Measurements from ENCODE around the gene WDR83. TPM values are rescaled to one million over a fixed set of nuclear protein-coding genes. Genes with fewer than 3 reads are reported as not detected.

Gene WDR83
- total and polyA plus RNA-seq, 2 experiments from 2014 or later, result 12.5 to 18.5 TPM

DNA sequence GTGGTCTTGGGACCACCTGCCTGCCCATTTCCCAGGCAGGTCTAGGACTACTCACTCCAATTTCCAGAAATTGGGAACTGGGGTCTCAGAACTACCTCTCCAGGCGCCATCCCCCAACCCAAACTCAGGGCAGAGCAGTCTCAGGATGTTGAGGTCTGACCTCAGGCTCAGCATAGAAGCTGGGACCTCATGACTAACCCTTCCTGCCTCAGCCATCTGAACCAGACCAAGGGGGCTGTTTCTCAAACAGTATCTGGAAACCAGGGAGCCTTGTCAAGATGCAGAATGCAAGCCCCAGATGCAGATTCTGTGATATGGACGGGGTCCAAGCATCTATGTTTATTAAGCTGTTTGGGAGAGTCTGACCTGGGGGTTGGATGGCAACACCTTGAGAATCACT, 28.5 kb downstream of the WDR83 start:
- Histone ChIP-seq H3K4me3 (no peak overlapping the region; the same call in 1 of the 2 replicates), H3K79me2 (replicated peaks; ENCODE audit: insufficient read depth) (no peaks in the 10 kb centered on the region), H3F3A (replicated peaks; ENCODE audit: low read depth) (peaks cover 30% of the 10 kb centered on the region), H3K27ac (ENCODE audit: low read depth) (no peak overlapping the region), H3K9me2 (ENCODE audit: insufficient read depth) (no peaks in the 10 kb centered on the region), H2AFZ (no peak overlapping the region), H3K4me2 (peak overlapping the region; percentile 78; the same call in 1 of the 2 replicates), H3K27me3 (ENCODE audit: insufficient read depth) (no peaks in the 10 kb centered on the region), H4K20me1 (replicated peaks; ENCODE audit: insufficient read depth) (0 out of 2 replicates have a peak, but pooled peaks cover 4% of the 10 kb centered on the region), H3K4me1 (ENCODE audit: insufficient read depth) (0 out of 2 replicates have a peak, but pooled peaks cover 4% of the 10 kb centered on the region), H3K36me3 (ENCODE audit: insufficient read depth) (peaks cover 6% of the 10 kb centered on the region; the same call in 1 of the 2 replicates)
- H3K4me3 Mint-ChIP-seq, result no peak overlapping the region; the same call in 2 of the 3 replicates
- ATAC-seq, result no peak
- DNase-seq (ENCODE audit: low spot score), result no peak
- peaks cover 5% of the 10 kb centered on the region for H3K4me1 Mint-ChIP-seq
- H3K9me3 Mint-ChIP-seq, result no peaks in the 10 kb centered on the region; the same call in 2 of the 3 replicates
- TF ChIP-seq EZH2phosphoT487 (IDR thresholded peaks at IDR 0.05; ENCODE audit: unreplicated experiment), result no peak
- TF ChIP-seq, protein P1, sequence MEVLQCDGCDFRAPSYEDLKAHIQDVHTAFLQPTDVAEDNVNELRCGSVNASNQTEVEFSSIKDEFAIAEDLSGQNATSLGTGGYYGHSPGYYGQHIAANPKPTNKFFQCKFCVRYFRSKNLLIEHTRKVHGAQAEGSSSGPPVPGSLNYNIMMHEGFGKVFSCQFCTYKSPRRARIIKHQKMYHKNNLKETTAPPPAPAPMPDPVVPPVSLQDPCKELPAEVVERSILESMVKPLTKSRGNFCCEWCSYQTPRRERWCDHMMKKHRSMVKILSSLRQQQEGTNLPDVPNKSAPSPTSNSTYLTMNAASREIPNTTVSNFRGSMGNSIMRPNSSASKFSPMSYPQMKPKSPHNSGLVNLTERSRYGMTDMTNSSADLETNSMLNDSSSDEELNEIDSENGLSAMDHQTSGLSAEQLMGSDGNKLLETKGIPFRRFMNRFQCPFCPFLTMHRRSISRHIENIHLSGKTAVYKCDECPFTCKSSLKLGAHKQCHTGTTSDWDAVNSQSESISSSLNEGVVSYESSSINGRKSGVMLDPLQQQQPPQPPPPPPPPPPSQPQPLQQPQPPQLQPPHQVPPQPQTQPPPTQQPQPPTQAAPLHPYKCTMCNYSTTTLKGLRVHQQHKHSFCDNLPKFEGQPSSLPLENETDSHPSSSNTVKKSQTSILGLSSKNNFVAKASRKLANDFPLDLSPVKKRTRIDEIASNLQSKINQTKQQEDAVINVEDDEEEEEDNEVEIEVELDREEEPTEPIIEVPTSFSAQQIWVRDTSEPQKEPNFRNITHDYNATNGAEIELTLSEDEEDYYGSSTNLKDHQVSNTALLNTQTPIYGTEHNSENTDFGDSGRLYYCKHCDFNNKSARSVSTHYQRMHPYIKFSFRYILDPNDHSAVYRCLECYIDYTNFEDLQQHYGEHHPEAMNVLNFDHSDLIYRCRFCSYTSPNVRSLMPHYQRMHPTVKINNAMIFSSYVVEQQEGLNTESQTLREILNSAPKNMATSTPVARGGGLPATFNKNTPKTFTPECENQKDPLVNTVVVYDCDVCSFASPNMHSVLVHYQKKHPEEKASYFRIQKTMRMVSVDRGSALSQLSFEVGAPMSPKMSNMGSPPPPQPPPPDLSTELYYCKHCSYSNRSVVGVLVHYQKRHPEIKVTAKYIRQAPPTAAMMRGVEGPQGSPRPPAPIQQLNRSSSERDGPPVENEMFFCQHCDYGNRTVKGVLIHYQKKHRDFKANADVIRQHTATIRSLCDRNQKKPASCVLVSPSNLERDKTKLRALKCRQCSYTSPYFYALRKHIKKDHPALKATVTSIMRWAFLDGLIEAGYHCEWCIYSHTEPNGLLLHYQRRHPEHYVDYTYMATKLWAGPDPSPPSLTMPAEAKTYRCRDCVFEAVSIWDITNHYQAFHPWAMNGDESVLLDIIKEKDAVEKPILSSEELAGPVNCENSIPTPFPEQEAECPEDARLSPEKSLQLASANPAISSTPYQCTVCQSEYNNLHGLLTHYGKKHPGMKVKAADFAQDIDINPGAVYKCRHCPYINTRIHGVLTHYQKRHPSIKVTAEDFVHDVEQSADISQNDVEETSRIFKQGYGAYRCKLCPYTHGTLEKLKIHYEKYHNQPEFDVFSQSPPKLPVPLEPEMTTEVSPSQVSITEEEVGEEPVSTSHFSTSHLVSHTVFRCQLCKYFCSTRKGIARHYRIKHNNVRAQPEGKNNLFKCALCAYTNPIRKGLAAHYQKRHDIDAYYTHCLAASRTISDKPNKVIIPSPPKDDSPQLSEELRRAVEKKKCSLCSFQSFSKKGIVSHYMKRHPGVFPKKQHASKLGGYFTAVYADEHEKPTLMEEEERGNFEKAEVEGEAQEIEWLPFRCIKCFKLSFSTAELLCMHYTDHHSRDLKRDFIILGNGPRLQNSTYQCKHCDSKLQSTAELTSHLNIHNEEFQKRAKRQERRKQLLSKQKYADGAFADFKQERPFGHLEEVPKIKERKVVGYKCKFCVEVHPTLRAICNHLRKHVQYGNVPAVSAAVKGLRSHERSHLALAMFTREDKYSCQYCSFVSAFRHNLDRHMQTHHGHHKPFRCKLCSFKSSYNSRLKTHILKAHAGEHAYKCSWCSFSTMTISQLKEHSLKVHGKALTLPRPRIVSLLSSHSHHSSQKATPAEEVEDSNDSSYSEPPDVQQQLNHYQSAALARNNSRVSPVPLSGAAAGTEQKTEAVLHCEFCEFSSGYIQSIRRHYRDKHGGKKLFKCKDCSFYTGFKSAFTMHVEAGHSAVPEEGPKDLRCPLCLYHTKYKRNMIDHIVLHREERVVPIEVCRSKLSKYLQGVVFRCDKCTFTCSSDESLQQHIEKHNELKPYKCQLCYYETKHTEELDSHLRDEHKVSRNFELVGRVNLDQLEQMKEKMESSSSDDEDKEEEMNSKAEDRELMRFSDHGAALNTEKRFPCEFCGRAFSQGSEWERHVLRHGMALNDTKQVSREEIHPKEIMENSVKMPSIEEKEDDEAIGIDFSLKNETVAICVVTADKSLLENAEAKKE (CRISPR knock-in tag; IDR thresholded peaks at IDR 0.05), result no peak
- TF ChIP-seq EZH2 (IDR thresholded peaks at IDR 0.05; ENCODE audit: low read depth, unreplicated experiment), result no peak
- peaks cover 15% of the 10 kb centered on the region for H3K36me3 Mint-ChIP-seq (ENCODE audit: low read depth)
- no peak overlapping the region for H3K27ac Mint-ChIP-seq
- peaks cover 20% of the 10 kb centered on the region for H3K27me3 Mint-ChIP-seq (ENCODE audit: insufficient read depth, low read depth, poor library complexity)

DNA sequence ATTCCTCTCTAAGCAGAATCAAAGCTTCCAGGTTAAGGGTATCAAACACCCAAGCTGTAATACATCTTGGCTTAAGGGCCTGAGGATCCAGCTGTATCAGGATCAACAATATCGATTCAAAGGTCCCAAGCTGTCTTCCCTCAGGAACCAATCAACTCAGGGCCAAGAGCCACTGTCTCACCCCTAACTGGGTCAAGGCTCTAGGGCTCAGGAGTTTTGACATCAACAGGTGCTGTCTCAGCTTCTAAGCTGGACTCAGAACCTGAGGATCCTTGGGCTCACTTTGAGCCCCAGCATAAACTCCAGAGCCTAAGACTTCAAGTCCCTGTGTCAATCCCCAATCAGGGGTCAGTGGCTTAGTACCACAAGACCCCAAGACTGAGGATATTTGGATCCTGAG, 28.9 kb downstream of the WDR83 start:
- H3K9me3 Mint-ChIP-seq, result no peaks in the 10 kb centered on the region; the same call in 2 of the 3 replicates
- Histone ChIP-seq H3K36me3 (ENCODE audit: insufficient read depth) (peaks cover 6% of the 10 kb centered on the region; the same call in 1 of the 2 replicates), H4K20me1 (replicated peaks; ENCODE audit: insufficient read depth) (0 out of 2 replicates have a peak, but pooled peaks cover 4% of the 10 kb centered on the region), H3F3A (replicated peaks; ENCODE audit: low read depth) (peaks cover 31% of the 10 kb centered on the region), H3K27ac (ENCODE audit: low read depth) (no peak overlapping the region), H3K79me2 (replicated peaks; ENCODE audit: insufficient read depth) (no peaks in the 10 kb centered on the region), H2AFZ (no peak overlapping the region), H3K27me3 (ENCODE audit: insufficient read depth) (no peaks in the 10 kb centered on the region), H3K4me3 (peak overlapping the region; percentile 90), H3K9me2 (ENCODE audit: insufficient read depth) (no peaks in the 10 kb centered on the region), H3K4me1 (ENCODE audit: insufficient read depth) (0 out of 2 replicates have a peak, but pooled peaks cover 4% of the 10 kb centered on the region), H3K4me2 (peak overlapping the region; percentile 78)
- ATAC-seq (no peak), DNase-seq (ENCODE audit: low spot score) (no peak)
- H3K27me3 Mint-ChIP-seq (ENCODE audit: insufficient read depth, low read depth, poor library complexity), result peaks cover 17% of the 10 kb centered on the region
- peaks cover 5% of the 10 kb centered on the region for H3K4me1 Mint-ChIP-seq
- no peak overlapping the region for H3K27ac Mint-ChIP-seq
- peak overlapping the region; percentile 90 for H3K4me3 Mint-ChIP-seq
- H3K36me3 Mint-ChIP-seq (ENCODE audit: low read depth), result peaks cover 18% of the 10 kb centered on the region
- TF ChIP-seq JUNB (IDR thresholded peaks at IDR 0.05; ENCODE audit: unreplicated experiment) (no peak), EZH2phosphoT487 (IDR thresholded peaks at IDR 0.05; ENCODE audit: unreplicated experiment) (no peak), ZNF114 (CRISPR knock-in tag; IDR thresholded peaks at IDR 0.05) (no peak), NANOG (IDR thresholded peaks at IDR 0.05; ENCODE audit: borderline replicate concordance) (no peak), STAT1 (IDR thresholded peaks at IDR 0.05; ENCODE audit: unreplicated experiment) (no peak)
